HG02678 (cell line): ENCODE data around the gene STAT3.

Experiments used
- ATAC-seq: cut with Tn5 transposase; IDR thresholded peaks from one replicate; pipeline ENCODE4 v1.9.1; 2021; ENCODE audit warnings: mild to moderate bottlenecking, moderate library complexity; ENCODE audit not compliant: unreplicated experiment

Gene STAT3

GRCh38 chr17:42354956-42355843 is 33.0 kb downstream of the STAT3 start:
- ATAC-seq: no peak

GRCh38 chr17:42348104-42348503 is 40.1 kb downstream of the STAT3 start:
- no peak for ATAC-seq

DNA sequence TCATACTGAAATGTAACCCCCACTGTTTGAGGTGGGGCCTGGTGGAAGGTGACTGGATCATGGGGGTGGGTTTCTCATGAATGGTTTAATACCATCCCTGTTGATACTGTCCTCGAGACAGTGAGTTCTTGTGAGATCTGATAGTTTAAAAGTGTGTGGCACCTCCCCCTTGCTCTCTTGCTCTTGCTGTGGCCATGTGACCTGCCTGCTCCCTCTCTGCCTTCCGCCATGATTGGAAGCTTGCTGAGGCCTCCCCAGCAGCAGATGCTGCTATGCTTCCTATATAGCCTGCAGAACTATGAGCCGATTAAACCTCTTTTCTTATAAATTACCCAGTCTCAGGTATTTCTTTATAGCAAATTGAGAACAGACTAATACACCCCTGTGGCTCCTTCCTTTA is 40.6 kb downstream of the STAT3 start:
- no peak for ATAC-seq

DNA sequence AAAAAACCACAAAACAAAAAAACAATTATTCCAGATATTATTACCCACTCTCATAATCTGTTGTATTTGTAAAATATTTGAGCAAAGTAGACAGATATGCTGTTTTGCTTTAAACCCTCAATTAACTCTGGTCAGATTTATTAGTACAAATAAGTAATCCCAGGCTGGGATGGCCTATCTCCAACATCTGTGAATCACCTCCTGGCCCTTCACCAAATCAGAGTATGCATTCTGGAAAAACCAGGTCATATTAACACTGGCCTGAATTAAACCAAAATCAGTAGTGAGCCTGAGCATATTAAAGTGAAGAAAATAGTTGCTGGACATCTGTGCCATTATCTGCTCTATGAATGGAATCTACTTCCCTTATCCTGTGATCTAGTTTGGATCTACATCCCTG is 41.0 kb downstream of the STAT3 start:
- ATAC-seq: no peak

- ATAC-seq: no peak
Observed at GRCh38 chr17:42346481-42346880, 41.8 kb downstream of the STAT3 start.

DNA sequence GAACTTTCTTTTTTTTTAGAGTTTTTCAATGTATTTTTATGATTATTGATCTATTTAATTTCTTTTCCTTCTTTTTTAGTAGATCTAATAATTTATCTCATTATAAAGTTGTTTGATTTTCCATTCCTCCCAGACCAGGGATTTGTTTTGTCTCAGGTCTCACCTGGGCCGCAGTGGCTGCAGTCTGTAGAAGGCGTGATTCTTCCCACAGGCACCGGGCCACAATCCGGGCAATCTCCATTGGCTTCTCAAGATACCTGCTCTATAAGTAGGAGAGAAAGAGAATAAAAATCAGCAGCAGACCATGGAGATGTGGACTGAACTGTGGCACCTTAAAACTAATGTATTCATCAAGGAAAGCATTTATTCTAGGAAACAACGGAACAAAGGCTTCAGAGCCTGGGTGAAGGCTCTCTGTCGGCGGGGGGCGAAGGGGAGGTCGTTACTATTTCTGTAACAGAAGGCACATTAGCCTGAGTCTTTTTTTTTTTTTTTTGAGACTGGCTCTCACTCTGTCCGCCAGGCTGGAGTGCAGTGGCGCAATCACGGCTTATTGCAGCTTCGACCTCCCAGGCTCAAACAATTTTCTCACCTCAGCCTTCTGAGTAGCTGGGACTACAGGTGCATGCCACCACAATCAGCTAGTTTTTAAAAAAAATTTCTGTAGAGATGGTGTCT is 42.7 kb downstream of the STAT3 start:
- no peak for ATAC-seq

DNA sequence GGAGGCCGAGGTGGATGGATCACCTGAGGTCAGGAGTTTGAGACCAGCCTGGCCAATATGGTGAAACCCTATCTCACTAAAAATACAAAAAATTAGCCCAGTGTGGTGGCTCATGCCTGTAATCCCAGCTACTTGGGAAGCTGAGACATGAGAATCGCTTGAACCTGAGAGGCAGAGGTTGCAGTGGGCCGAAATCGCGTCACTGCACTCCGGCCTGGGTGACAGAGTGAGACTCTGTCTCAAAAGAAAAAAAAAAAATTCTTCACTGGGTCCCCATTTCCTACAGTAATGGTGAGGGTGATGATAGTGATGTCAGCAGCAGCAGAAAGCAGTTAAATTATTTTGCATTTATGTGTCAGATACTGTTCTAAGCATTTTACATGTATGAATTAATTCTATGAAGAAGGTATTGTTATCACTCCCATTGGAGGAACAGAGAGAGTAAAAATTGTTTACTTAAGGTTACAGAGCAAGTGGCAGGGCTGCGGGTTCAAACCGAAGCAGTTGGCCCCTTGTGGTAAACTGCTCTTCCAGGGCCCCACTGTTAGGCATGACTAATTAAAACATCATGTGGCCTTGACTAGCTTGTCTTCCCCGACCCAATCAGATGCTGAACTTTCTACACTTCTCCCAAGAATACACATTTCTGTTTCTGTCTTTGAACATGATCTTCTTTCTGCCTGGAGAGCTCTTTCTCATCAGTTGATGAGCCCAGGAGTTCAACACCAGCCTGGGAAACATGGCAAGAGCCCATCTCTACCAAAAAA is 45.8 kb downstream of the STAT3 start:
- ATAC-seq: no peak

GRCh38 chr17:42341568-42341967 is 46.7 kb downstream of the STAT3 start:
- ATAC-seq: no peak

GRCh38 chr17:42340691-42341127 is 47.5 kb downstream of the STAT3 start:
- no peak for ATAC-seq

- ATAC-seq: no peak
Observed at GRCh38 chr17:42339221-42339620, 49.0 kb downstream of the STAT3 start.

- no peak for ATAC-seq
Observed at GRCh38 chr17:42338427-42338985, 49.7 kb downstream of the STAT3 start.

GRCh38 chr17:42337442-42337841 is 50.8 kb downstream of the STAT3 start:
- peak; percentile 55 for ATAC-seq

GRCh38 chr17:42334677-42335076 is 53.6 kb downstream of the STAT3 start:
- ATAC-seq: no peak

GRCh38 chr17:42333053-42333452 is 55.2 kb downstream of the STAT3 start:
- no peak for ATAC-seq

GRCh38 chr17:42329025-42329976 is 58.9 kb downstream of the STAT3 start:
- no peak for ATAC-seq

GRCh38 chr17:42325026-42325425 is 63.2 kb downstream of the STAT3 start:
- ATAC-seq: no peak

GRCh38 chr17:42323268-42323773 is 64.9 kb downstream of the STAT3 start:
- no peak for ATAC-seq

DNA sequence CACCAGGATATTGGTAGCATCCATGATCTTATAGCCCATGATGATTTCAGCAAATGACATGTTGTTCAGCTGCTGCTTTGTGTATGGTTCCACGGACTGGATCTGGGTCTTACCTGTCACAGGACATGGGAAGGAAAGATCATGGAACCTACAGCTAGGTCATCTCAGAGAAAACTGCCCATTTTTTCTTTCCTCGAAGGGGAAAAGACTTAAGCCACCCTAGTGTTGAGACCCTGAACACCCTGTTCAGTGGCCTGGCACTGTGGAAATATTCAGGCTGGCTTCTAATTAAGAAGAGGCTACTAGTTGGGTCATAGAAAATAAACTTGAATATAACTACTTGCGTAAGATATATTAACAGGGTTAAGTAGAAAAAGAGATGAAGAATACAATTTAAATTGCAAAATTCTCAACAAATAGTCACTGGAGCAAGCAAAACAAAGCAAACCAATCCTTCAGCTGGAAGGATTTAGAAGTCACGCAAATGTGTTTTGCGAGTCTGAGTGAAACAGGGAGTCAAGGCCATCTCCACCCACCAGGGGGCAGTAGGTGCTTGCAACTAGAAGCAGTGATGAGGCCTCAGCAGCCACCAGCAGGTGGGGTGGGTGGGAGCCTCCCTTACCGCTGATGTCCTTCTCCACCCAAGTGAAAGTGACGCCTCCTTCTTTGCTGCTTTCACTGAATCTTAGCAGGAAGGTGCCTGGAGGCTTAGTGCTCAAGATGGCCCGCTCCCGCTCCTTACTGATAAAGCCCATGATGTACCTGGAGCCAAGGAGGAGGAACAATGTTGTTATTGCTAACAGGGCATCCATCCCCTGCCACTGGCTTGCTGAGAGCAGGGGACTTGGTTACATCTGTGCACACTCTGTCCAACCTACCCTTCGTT is 65.6 kb downstream of the STAT3 start:
- ATAC-seq: no peak

- ATAC-seq: no peak
Observed at GRCh38 chr17:42321555-42321954, 66.7 kb downstream of the STAT3 start.
